Prostate gland (tissue), 2 donors: Measurements from ENCODE around the gene ISG20.

Experiments
- POLR2A ChIP-seq: fragments of 450-650 bp; IDR thresholded peaks from one replicate; pipeline ENCODE4 v1.6.1; 2016; ENCODE audit warnings: antibody characterized with exemption, mild to moderate bottlenecking
- TF ChIP-seq, protein P1 (sequence below), 4 experiments: fragments of 200-600 bp in 2 of 4; fragments of 450-650 bp in 2 of 4; sonication (generic) in 2 of 4; IDR thresholded peaks; 1 replicate in 3 of 4; 2 replicates in 1 of 4; pipeline ENCODE4 v1.5.1; 2016 to 2019; ENCODE audit warnings: antibody characterized with exemption in 4 of 4, mild to moderate bottlenecking in 2 of 4, moderate library complexity in 2 of 4

DNA sequence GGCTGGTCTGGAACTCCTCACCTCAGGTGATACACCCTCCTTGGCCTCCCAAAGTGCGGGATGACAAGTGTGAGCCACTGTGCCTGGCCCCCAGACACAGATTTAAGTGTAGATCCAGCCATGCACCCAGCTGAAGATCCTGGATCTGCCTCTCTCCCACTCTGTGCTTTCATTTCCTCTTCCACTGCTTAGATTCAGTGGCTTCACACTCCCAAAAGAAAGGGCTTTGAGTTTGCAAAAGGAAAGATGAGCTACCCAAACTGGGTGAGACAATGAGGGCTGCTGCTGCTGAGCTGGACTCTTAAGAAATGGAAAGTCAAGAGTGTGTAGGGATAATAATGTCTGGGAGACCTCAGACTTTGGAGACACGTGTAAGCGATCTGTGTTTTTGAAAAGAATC is 45.5 kb downstream of the ISG20 start:
- no peak for TF ChIP-seq POLR2A
- TF ChIP-seq, protein P1, sequence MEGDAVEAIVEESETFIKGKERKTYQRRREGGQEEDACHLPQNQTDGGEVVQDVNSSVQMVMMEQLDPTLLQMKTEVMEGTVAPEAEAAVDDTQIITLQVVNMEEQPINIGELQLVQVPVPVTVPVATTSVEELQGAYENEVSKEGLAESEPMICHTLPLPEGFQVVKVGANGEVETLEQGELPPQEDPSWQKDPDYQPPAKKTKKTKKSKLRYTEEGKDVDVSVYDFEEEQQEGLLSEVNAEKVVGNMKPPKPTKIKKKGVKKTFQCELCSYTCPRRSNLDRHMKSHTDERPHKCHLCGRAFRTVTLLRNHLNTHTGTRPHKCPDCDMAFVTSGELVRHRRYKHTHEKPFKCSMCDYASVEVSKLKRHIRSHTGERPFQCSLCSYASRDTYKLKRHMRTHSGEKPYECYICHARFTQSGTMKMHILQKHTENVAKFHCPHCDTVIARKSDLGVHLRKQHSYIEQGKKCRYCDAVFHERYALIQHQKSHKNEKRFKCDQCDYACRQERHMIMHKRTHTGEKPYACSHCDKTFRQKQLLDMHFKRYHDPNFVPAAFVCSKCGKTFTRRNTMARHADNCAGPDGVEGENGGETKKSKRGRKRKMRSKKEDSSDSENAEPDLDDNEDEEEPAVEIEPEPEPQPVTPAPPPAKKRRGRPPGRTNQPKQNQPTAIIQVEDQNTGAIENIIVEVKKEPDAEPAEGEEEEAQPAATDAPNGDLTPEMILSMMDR (IDR thresholded peaks at IDR 0.05): no peak
